Measurements from ENCODE around the gene RBCK1.

Gene RBCK1

GRCh38 chr20:407953-408842 lies at the start of gene RBCK1:
TSS of gene RBCK1 (plus strand) at chr20:408299. CDS start at chr20:408758, 459 bp downstream.
- no peak for TF ChIP-seq CTCF (IDR thresholded peaks at IDR 0.05; ENCODE audit: low read depth, low read length)
- peak within 1 kb of the TSS; percentile 98 for H3K4me3 ChIP-seq (ENCODE audit: low read depth, low read length)

DNA sequence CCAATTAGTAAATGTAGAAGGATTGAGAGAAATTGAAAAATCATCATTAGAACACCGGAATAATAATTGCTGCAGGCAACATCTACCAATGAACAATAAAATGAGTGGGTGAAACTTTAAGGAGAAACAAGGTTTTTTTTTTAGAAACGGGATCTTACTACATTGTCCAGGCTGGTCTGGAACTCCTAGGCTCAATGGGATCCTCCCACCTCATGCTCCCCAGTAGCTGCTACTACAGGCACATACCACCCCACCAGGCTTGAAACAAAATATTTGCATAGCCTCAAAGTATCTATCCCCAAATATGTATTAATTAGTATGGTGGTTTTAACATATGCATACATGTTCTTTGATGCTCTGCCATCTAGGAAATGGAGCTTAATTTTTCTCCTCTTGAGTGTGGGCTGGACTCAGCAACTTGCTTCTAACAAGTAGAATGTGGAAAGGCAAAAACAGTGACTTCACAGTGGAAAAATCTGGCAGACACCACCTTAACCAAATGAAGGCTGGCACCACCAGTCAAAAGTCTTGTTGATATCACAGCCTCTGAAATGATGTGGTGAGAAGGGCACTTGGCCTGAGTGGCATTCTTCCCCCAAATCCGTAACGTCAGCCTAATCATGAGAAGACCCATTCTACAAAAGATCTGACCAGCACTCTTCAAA lies 49.1 kb upstream of the RBCK1 start:
- H3K4me3 ChIP-seq (ENCODE audit: low read depth, low read length) = no peak overlapping the region
- no peak for TF ChIP-seq CTCF (IDR thresholded peaks at IDR 0.05; ENCODE audit: low read depth, low read length)

- TF ChIP-seq CTCF (IDR thresholded peaks at IDR 0.05; ENCODE audit: low read depth, low read length) = no peak
- H3K4me3 ChIP-seq (ENCODE audit: low read depth, low read length) = no peak overlapping the region
Measured at GRCh38 chr20:361561-361960, 46.5 kb upstream of the RBCK1 start.

DNA sequence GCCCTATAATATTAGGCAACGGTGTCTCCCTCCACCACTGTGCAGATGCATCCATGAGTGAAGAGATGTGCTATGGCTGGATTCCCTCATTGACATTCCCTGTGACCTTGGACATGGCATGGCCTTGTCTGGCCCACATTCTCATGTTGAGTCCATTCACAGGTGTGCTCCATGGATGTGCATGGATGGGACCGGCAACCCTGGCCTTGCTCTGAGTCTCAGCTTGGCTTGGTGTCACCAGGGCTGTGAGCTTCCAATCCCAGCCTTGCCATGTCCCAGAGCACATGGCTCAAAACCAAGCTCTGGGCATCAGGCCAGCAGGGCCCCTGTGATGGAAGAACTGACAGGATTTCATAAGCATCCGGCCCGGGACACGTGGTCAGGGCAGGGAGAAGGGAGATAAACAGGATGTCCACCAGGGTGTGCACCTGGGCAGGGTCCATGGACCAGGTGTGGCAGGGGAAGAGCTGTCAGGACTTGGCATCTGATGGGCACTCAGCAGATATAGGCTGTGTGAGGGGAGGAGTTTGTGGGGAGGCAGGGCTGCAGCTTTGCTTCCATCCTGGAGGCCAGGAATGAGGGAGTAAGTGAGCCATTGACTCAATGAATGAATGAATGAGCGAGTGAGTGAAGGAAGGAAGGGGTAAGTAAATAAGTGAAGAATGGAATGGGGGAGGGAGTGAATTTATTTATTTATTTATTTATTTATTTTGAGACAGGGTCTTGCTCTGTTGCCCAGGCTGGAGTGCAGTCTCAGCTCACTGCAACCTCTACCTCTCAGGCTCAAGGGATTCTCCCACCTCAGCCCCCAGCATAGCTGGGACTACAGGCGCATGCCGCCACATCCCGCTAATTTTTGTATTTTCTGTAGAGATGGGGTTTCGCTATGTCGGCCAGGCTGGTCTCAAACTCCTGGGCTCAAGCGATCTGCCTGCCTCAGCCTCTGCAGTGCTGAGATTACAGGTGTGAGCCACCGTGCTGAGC lies 45.5 kb upstream of the RBCK1 start:
- H3K4me3 ChIP-seq (ENCODE audit: low read depth, low read length) = no peak overlapping the region
- peak; percentile 31; the same call in 1 of the 2 replicates for TF ChIP-seq CTCF (IDR thresholded peaks at IDR 0.05; ENCODE audit: low read depth, low read length)

DNA sequence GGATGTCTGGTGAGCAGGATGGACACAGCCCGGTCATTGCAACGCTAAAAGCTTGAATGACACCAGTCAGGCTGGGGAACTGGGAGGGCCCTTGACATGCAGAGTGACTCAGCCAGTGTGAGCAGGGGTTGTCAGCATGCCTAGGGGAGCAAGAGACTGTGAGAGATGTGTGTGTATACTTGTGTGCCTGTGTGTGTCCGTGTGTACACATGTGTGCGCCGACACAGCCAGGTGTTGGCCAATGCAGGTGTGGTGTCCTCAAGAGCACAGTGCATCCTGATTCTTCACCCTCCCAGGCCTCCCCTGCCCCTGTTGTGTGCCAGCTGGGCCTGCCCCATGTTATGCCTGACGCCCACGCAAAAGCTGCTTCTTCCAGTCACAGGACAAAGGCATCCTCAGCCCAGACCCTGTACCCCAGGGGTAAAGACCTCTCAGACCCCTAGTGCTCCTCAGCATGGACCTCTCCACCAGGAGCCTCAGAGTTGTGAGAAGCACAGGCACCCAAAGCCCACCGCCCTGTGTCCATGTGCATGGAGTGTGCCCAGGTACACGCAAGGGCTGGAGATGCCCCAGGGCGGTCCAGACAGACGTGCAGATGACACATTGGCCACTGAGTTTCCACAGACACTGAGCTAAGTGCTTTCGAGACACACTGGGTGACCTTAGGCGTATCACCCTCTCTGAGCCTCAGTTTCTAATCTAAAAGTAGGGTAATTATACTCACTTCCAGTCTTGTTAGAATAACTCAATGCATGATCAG lies 44.6 kb upstream of the RBCK1 start:
- H3K4me3 ChIP-seq (ENCODE audit: low read depth, low read length) = no peak overlapping the region
- TF ChIP-seq CTCF (IDR thresholded peaks at IDR 0.05; ENCODE audit: low read depth, low read length) = no peak

GRCh38 chr20:364905-365794 lies 42.9 kb upstream of the RBCK1 start:
- no peak overlapping the region for H3K4me3 ChIP-seq (ENCODE audit: low read depth, low read length)
- no peak for TF ChIP-seq CTCF (IDR thresholded peaks at IDR 0.05; ENCODE audit: low read depth, low read length)

Data from WI38 (cell line).